GM18909 (cell line): Measurements from ENCODE around the gene CDC7.

ENCODE experiments used
- ATAC-seq: cut with Tn5 transposase; IDR thresholded peaks from one replicate; pipeline ENCODE4 v1.9.1; 2021; ENCODE audit warnings: mild to moderate bottlenecking; ENCODE audit not compliant: unreplicated experiment, poor library complexity

Gene CDC7

DNA sequence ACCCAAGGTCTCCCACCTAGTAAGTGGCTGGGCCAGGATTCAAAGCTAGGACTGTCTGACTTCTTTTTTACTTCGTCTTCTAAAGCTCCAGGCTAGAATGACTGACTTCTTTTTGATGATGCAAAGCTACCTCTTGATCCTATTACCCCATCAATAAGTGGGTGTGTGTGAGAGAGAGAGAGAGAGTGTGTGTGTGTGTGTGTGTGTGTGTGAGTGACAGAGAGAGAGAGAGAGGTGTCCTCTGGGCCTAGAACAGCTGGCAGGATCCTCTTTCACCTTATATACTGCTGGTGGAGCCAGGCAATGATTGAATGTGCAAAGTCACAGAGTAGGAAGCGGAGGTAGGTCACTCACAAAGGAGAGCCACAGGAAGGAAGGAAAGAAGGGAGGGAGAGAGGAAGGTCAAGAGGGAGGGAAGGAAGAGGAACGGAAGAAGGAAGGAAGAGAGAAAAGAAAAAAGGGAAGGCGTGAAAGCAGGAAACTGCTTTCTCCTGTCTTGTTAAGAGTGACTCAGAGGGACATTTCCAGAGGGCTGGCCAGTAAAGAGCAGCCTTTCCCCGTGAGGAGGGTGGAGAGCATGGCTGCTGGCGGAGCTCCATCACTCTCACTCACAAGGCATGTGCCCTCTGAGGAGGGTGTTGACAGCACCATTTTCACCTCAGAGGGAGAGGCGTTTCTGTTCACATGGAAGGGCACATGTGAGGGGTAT, 68.9 kb downstream of the CDC7 start:
- ATAC-seq = no peak

- ATAC-seq = no peak
These were observed 69.4 kb downstream of the CDC7 start for GRCh38 chr1:91570120-91570448.

GRCh38 chr1:91572044-91572443, 71.4 kb downstream of the CDC7 start:
- peak; percentile 89 for ATAC-seq
